OCI-LY3 (cell line): ENCODE data around the gene ACAN.

Experiments used
- H2AFZ ChIP-seq: fragments of 200-600, 300-600 bp; shearing (Covaris generic); 2 replicates; pipeline ENCODE4 v1.6.0; 2014; ENCODE audit warnings: antibody characterized with exemption, low read depth, low read length
- H3K27ac ChIP-seq: fragments of 200-600, 300-600 bp; sonication (generic); 2 replicates; pipeline ENCODE4 v1.5.1; 2014; ENCODE audit warnings: mild to moderate bottlenecking, low read length, moderate library complexity, mixed read lengths
- H3K27me3 ChIP-seq: fragments of 200-600, 300-600 bp; sonication (generic); 2 replicates; pipeline ENCODE4 v1.6.1; 2014; ENCODE audit warnings: low read depth, low read length, mixed read lengths
- H3K36me3 ChIP-seq: fragments of 200-600, 300-600 bp; sonication (generic); replicated peaks from 2 replicates; pipeline ENCODE3; 2014; ENCODE audit warnings: low read depth, low read length, mixed read lengths
- H3K4me1 ChIP-seq: fragments of 300-600, 200-600 bp; sonication (generic); 2 replicates; pipeline ENCODE4 v1.6.1; 2014; ENCODE audit warnings: low read length, mixed read lengths
- H3K4me2 ChIP-seq: fragments of 200-600, 300-600 bp; sonication (generic); 2 replicates; pipeline ENCODE4 v1.6.1; 2014; ENCODE audit warnings: low read length, mixed read lengths
- H3K4me3 ChIP-seq: fragments of 300-600, 200-600 bp; sonication (generic); 2 replicates; pipeline ENCODE4 v1.5.1; 2014; ENCODE audit warnings: antibody characterized with exemption, mild to moderate bottlenecking, low read length, moderate library complexity
- H3K79me2 ChIP-seq: fragments of 300-600, 200-600 bp; shearing (Covaris generic); 2 replicates; pipeline ENCODE4 v1.6.1; 2014; ENCODE audit warnings: mild to moderate bottlenecking, low read length, mixed read lengths
- H3K9ac ChIP-seq: fragments of 300-600, 200-600 bp; shearing (Covaris generic); 2 replicates; pipeline ENCODE4 v1.6.0; 2014; ENCODE audit warnings: mild to moderate bottlenecking, low read length, moderate library complexity
- H3K9me3 ChIP-seq: fragments of 200-600, 300-600 bp; shearing (Covaris generic); 2 replicates; pipeline ENCODE4 v1.6.1; 2014; ENCODE audit warnings: low read length, mixed read lengths; ENCODE audit not compliant: insufficient read depth
- H4K20me1 ChIP-seq: fragments of 200-600, 300-600 bp; sonication (generic); 2 replicates; pipeline ENCODE4 v1.6.1; 2016; ENCODE audit warnings: low read length, mixed read lengths; ENCODE audit not compliant: insufficient read depth
- CTCF ChIP-seq: fragments of 200-600, 300-600 bp; sonication (generic); IDR thresholded peaks from 2 replicates; pipeline ENCODE4 v1.5.1; 2014; ENCODE audit warnings: antibody characterized with exemption, low read length, low read depth
- EZH2phosphoT487 ChIP-seq: fragments of 200-600 bp; shearing (Covaris generic); IDR thresholded peaks from 2 replicates; pipeline ENCODE4 v1.6.1; 2018; ENCODE audit warnings: antibody characterized with exemption, mixed run types, low read depth

Gene ACAN

GRCh38 chr15:88792342-88793282 is 10.6 kb upstream of the ACAN start:
- no peak overlapping the region for H3K4me3 ChIP-seq
- H4K20me1 ChIP-seq: no peaks in the 10 kb centered on the region
- no peak overlapping the region for H2AFZ ChIP-seq
- peaks cover 32% of the 10 kb centered on the region for H3K27me3 ChIP-seq
- H3K36me3 ChIP-seq: no peaks in the 10 kb centered on the region
- TF ChIP-seq CTCF (no peak), EZH2phosphoT487 (no peak)
- H3K4me1 ChIP-seq: no peaks in the 10 kb centered on the region
- no peak overlapping the region for H3K4me2 ChIP-seq
- no peak overlapping the region for H3K9ac ChIP-seq
- H3K79me2 ChIP-seq: no peaks in the 10 kb centered on the region
- no peaks in the 10 kb centered on the region for H3K9me3 ChIP-seq
- no peak overlapping the region for H3K27ac ChIP-seq

GRCh38 chr15:88794001-88794400 is 9.2 kb upstream of the ACAN start:
- Histone ChIP-seq H3K9ac (no peak overlapping the region), H2AFZ (no peak overlapping the region), H3K79me2 (no peaks in the 10 kb centered on the region), H3K9me3 (no peaks in the 10 kb centered on the region), H3K4me2 (no peak overlapping the region), H3K27ac (no peak overlapping the region), H3K4me3 (no peak overlapping the region), H4K20me1 (no peaks in the 10 kb centered on the region), H3K36me3 (no peaks in the 10 kb centered on the region), H3K4me1 (no peaks in the 10 kb centered on the region), H3K27me3 (peaks cover 42% of the 10 kb centered on the region)
- TF ChIP-seq EZH2phosphoT487: no peak
- no peak for TF ChIP-seq CTCF

GRCh38 chr15:88797663-88798339 is 5.4 kb upstream of the ACAN start:
- Histone ChIP-seq H4K20me1 (no peaks in the 10 kb centered on the region), H3K9ac (no peak overlapping the region), H3K4me3 (no peak overlapping the region), H3K79me2 (no peaks in the 10 kb centered on the region), H3K27ac (no peak overlapping the region), H3K4me1 (no peaks in the 10 kb centered on the region), H3K36me3 (no peaks in the 10 kb centered on the region), H3K9me3 (no peaks in the 10 kb centered on the region), H3K4me2 (no peak overlapping the region), H3K27me3 (peaks cover 34% of the 10 kb centered on the region), H2AFZ (no peak overlapping the region)
- TF ChIP-seq EZH2phosphoT487 (no peak), CTCF (no peak)

GRCh38 chr15:88799341-88799740 is 3.9 kb upstream of the ACAN start:
- no peak overlapping the region for H3K4me2 ChIP-seq
- H3K9ac ChIP-seq: no peak overlapping the region
- TF ChIP-seq CTCF: no peak
- no peak for TF ChIP-seq EZH2phosphoT487
- H3K79me2 ChIP-seq: no peaks in the 10 kb centered on the region
- H4K20me1 ChIP-seq: no peaks in the 10 kb centered on the region
- H3K27ac ChIP-seq: no peak overlapping the region
- H3K27me3 ChIP-seq: peaks cover 26% of the 10 kb centered on the region
- no peaks in the 10 kb centered on the region for H3K4me1 ChIP-seq
- no peak overlapping the region for H3K4me3 ChIP-seq
- H3K9me3 ChIP-seq: no peaks in the 10 kb centered on the region
- no peak overlapping the region for H2AFZ ChIP-seq
- H3K36me3 ChIP-seq: no peaks in the 10 kb centered on the region
